HepG2 (cell line): ENCODE measurements around the gene SP5. TPM values are rescaled to one million over a fixed set of nuclear protein-coding genes. Genes with fewer than 3 reads are reported as not detected.

Source experiments
- KMT2B ChIP-seq: IDR thresholded peaks from 2 replicates; pipeline ENCODE4 v1.6.1; 2016; ENCODE audit warnings: missing genetic modification reagents, missing compliant biosample characterization
- MBNL3 ChIP-seq: fragments of 250-450 bp; sonication (Bioruptor Pico); conservative IDR thresholded peaks from 2 replicates; pipeline ENCODE4 v1.8.0; 2022; ENCODE audit warnings: mild to moderate bottlenecking, inconsistent platforms
- RBM39 ChIP-seq: fragments of 200-400 bp; formaldehyde crosslinking; IDR thresholded peaks from one replicate; pipeline ENCODE4 v1.6.1; 2018; ENCODE audit warnings: antibody characterized with exemption, mild to moderate bottlenecking, low read depth, low read length; ENCODE audit not compliant: poor library complexity, severe bottlenecking
- SP5 ChIP-seq: IDR thresholded peaks from 2 replicates; pipeline ENCODE4 v1.6.1; 2016; ENCODE audit warnings: low read depth, borderline replicate concordance
- ZBTB20 ChIP-seq: sonication (generic); formaldehyde crosslinking; IDR thresholded peaks from 2 replicates; pipeline ENCODE4 v1.8.1; 2023; ENCODE audit warnings: missing genetic modification reagents, low read depth, mild to moderate bottlenecking, borderline replicate concordance
- ZKSCAN1 ChIP-seq: fragments of 150-350 bp; IDR thresholded peaks from 2 replicates; pipeline ENCODE4 v1.6.1; 2014; ENCODE audit warnings: low read length
- ZMYM2 ChIP-seq: sonication (generic); formaldehyde crosslinking; IDR thresholded peaks from 2 replicates; pipeline ENCODE4 v1.8.0; 2022; ENCODE audit warnings: mild to moderate bottlenecking, missing genetic modification reagents
- ZNF382 ChIP-seq: sonication (generic); formaldehyde crosslinking; IDR thresholded peaks from 2 replicates; pipeline ENCODE4 v1.5.0; 2020; ENCODE audit warnings: missing genetic modification reagents, mild to moderate bottlenecking, borderline replicate concordance
- ZNF432 ChIP-seq: sonication (generic); formaldehyde crosslinking; IDR thresholded peaks from 2 replicates; pipeline ENCODE4 v1.5.0; 2020; ENCODE audit warnings: missing genetic modification reagents, mild to moderate bottlenecking, borderline replicate concordance
- ZNF468 ChIP-seq: sonication (generic); formaldehyde crosslinking; IDR thresholded peaks from 2 replicates; pipeline ENCODE4 v1.8.0; 2022; ENCODE audit warnings: mild to moderate bottlenecking, moderate library complexity, missing genetic modification reagents
- ZNF589 ChIP-seq: sonication (generic); formaldehyde crosslinking; conservative IDR thresholded peaks from 2 replicates; pipeline ENCODE4 v1.8.0; 2022; ENCODE audit warnings: mild to moderate bottlenecking, moderate library complexity, missing genetic modification reagents
- ZNF7 ChIP-seq: IDR thresholded peaks from 2 replicates; pipeline ENCODE4 v1.6.1; 2016; ENCODE audit warnings: missing biosample characterization, missing genetic modification reagents
- polyA plus RNA-seq, 8 experiments: library from polyadenylated mRNA; depleted of rRNA in 3 of 8; stranded (reverse) in 7 of 8; unstranded in 1 of 8; fragments of >200 nt; fragmentation: Illumina TruSeq in 4 of 8; extraction: Trizol in 4 of 8; gene quantifications; 2 replicates each; pipeline versions ENCODE4 v1.2.1 to v1.2.3, GENCODE V29; 2011 to 2016; ENCODE audit warnings: low read depth in 4 of 8, missing spikeins in 1 of 8, mixed read lengths in 1 of 8; ENCODE audit not compliant: insufficient read depth in 1 of 8
- total RNA-seq, 5 experiments: library from RNA; depleted of rRNA; stranded (reverse); fragments of >200 nt; fragmentation: Illumina TruSeq; extraction: Trizol; gene quantifications; 2 replicates each; pipeline ENCODE4 v1.2.3, GENCODE V29; 2016; ENCODE audit warnings: low read depth in 1 of 5
- TF ChIP-seq, protein P1 (sequence below): sonication (generic); formaldehyde crosslinking; IDR thresholded peaks from 2 replicates; pipeline ENCODE4 v1.5.0; 2020; ENCODE audit warnings: mild to moderate bottlenecking, missing genetic modification reagents, borderline replicate concordance
- TF ChIP-seq, protein P2 (sequence below): sonication (generic); formaldehyde crosslinking; IDR thresholded peaks from 2 replicates; pipeline ENCODE4 v1.4.0; 2020; ENCODE audit warnings: mild to moderate bottlenecking, missing genetic modification reagents
- TF ChIP-seq, protein P3 (sequence below): sonication (generic); formaldehyde crosslinking; IDR thresholded peaks from 2 replicates; pipeline ENCODE4 v1.4.0; 2020; ENCODE audit warnings: missing genetic modification reagents, borderline replicate concordance

The SP5 gene
- total and polyA plus RNA-seq, 2 of the 13 experiments (the other 11 are each of a cell fraction or from before 2014, with no cell fraction given) = 50.8 to 119 TPM

DNA sequence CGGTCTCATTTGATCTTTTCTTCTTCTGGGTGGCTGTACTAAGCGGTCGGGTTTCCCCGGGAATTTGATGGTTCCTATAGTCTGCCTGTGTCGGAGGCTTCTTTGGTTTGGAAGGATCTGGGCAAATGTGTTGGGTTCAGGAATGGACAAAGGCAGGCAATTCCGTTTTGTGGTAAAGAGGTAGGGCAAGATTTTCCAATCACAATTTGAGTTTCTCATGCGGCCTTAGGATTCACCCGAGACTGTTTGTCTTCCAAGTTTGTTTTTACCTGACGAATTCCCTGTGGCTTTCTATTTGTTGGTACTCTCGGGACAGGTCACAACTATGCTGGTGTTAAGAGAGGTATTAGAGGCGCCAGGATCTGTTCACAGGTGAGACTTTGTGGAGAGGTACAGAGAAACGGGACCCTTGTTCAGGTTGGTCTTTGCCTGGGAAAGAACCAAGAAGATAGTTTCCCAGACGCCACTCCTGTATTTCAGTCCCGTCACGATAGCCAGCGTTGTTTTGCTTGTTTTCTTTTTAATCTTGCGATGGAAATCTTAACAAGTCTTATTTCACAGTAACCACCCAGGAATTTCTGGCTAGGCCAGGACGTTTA, 3.0 kb downstream of the SP5 start (continued):
- TF ChIP-seq, protein P1, sequence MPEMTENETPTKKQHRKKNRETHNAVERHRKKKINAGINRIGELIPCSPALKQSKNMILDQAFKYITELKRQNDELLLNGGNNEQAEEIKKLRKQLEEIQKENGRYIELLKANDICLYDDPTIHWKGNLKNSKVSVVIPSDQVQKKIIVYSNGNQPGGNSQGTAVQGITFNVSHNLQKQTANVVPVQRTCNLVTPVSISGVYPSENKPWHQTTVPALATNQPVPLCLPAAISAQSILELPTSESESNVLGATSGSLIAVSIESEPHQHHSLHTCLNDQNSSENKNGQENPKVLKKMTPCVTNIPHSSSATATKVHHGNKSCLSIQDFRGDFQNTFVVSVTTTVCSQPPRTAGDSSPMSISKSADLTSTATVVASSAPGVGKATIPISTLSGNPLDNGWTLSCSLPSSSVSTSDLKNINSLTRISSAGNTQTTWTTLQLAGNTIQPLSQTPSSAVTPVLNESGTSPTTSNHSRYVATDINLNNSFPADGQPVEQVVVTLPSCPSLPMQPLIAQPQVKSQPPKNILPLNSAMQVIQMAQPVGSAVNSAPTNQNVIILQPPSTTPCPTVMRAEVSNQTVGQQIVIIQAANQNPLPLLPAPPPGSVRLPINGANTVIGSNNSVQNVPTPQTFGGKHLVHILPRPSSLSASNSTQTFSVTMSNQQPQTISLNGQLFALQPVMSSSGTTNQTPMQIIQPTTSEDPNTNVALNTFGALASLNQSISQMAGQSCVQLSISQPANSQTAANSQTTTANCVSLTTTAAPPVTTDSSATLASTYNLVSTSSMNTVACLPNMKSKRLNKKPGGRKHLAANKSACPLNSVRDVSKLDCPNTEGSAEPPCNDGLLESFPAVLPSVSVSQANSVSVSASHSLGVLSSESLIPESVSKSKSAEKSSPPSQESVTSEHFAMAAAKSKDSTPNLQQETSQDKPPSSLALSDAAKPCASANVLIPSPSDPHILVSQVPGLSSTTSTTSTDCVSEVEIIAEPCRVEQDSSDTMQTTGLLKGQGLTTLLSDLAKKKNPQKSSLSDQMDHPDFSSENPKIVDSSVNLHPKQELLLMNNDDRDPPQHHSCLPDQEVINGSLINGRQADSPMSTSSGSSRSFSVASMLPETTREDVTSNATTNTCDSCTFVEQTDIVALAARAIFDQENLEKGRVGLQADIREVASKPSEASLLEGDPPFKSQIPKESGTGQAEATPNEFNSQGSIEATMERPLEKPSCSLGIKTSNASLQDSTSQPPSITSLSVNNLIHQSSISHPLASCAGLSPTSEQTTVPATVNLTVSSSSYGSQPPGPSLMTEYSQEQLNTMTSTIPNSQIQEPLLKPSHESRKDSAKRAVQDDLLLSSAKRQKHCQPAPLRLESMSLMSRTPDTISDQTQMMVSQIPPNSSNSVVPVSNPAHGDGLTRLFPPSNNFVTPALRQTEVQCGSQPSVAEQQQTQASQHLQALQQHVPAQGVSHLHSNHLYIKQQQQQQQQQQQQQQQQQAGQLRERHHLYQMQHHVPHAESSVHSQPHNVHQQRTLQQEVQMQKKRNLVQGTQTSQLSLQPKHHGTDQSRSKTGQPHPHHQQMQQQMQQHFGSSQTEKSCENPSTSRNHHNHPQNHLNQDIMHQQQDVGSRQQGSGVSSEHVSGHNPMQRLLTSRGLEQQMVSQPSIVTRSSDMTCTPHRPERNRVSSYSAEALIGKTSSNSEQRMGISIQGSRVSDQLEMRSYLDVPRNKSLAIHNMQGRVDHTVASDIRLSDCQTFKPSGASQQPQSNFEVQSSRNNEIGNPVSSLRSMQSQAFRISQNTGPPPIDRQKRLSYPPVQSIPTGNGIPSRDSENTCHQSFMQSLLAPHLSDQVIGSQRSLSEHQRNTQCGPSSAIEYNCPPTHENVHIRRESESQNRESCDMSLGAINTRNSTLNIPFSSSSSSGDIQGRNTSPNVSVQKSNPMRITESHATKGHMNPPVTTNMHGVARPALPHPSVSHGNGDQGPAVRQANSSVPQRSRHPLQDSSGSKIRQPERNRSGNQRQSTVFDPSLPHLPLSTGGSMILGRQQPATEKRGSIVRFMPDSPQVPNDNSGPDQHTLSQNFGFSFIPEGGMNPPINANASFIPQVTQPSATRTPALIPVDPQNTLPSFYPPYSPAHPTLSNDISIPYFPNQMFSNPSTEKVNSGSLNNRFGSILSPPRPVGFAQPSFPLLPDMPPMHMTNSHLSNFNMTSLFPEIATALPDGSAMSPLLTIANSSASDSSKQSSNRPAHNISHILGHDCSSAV = no peak
- TF ChIP-seq ZNF432 (CRISPR knock-in tag) (no peak), ZNF382 (CRISPR knock-in tag) (no peak), ZMYM2 (CRISPR knock-in tag) (no peak), MBNL3 (no peak), SP5 (no peak), RBM39 (no peak), ZNF468 (CRISPR knock-in tag) (no peak), ZNF7 (CRISPR knock-in tag) (no peak), ZBTB20 (CRISPR knock-in tag) (no peak), KMT2B (CRISPR knock-in tag) (no peak), ZNF589 (CRISPR knock-in tag) (no peak), ZKSCAN1 (no peak)
- TF ChIP-seq, protein P2, sequence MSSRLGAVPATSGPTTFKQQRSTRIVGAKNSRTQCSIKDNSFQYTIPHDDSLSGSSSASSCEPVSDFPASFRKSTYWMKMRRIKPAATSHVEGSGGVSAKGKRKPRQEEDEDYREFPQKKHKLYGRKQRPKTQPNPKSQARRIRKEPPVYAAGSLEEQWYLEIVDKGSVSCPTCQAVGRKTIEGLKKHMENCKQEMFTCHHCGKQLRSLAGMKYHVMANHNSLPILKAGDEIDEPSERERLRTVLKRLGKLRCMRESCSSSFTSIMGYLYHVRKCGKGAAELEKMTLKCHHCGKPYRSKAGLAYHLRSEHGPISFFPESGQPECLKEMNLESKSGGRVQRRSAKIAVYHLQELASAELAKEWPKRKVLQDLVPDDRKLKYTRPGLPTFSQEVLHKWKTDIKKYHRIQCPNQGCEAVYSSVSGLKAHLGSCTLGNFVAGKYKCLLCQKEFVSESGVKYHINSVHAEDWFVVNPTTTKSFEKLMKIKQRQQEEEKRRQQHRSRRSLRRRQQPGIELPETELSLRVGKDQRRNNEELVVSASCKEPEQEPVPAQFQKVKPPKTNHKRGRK = no peak
- TF ChIP-seq, protein P3, sequence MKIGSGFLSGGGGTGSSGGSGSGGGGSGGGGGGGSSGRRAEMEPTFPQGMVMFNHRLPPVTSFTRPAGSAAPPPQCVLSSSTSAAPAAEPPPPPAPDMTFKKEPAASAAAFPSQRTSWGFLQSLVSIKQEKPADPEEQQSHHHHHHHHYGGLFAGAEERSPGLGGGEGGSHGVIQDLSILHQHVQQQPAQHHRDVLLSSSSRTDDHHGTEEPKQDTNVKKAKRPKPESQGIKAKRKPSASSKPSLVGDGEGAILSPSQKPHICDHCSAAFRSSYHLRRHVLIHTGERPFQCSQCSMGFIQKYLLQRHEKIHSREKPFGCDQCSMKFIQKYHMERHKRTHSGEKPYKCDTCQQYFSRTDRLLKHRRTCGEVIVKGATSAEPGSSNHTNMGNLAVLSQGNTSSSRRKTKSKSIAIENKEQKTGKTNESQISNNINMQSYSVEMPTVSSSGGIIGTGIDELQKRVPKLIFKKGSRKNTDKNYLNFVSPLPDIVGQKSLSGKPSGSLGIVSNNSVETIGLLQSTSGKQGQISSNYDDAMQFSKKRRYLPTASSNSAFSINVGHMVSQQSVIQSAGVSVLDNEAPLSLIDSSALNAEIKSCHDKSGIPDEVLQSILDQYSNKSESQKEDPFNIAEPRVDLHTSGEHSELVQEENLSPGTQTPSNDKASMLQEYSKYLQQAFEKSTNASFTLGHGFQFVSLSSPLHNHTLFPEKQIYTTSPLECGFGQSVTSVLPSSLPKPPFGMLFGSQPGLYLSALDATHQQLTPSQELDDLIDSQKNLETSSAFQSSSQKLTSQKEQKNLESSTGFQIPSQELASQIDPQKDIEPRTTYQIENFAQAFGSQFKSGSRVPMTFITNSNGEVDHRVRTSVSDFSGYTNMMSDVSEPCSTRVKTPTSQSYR = no peak
